K562 (cell line): ENCODE data around the gene ZBTB22. TPM values are rescaled to one million over a fixed set of nuclear protein-coding genes. Genes with fewer than 3 reads are reported as not detected.

Experiments
- BDP1 ChIP-seq: IDR thresholded peaks from 3 replicates; pipeline ENCODE4 v1.6.1; 2011; ENCODE audit not compliant: insufficient read length, insufficient read depth
- BMI1 ChIP-seq: fragments of 150-350 bp; IDR thresholded peaks from 2 replicates; pipeline ENCODE4 v1.6.1; 2014; ENCODE audit warnings: low read length
- ESRRB ChIP-seq: fragments of 250-450 bp; sonication (Bioruptor Pico); IDR thresholded peaks from 2 replicates; pipeline ENCODE4 v1.5.0; 2020; ENCODE audit warnings: mild to moderate bottlenecking, moderate library complexity, borderline replicate concordance
- GTF2E2 ChIP-seq: fragments of 200-800 bp; sonication (Bioruptor generic); IDR thresholded peaks from 2 replicates; pipeline ENCODE4 v1.6.1; 2016; ENCODE audit warnings: missing genetic modification characterization, missing compliant biosample characterization
- HNRNPUL1 ChIP-seq: fragments of 200-400 bp; formaldehyde crosslinking; IDR thresholded peaks from 2 replicates; pipeline ENCODE4 v1.6.1; 2017; ENCODE audit warnings: low read length
- KDM2B ChIP-seq: fragments of 250-450 bp; sonication (Bioruptor Pico); IDR thresholded peaks from 2 replicates; pipeline ENCODE4 v1.8.0; 2021; ENCODE audit warnings: mild to moderate bottlenecking, moderate library complexity
- NFATC3 ChIP-seq: fragments of 450-650 bp; IDR thresholded peaks from 2 replicates; pipeline ENCODE4 v1.6.1; 2017; ENCODE audit warnings: mild to moderate bottlenecking
- POLR2H ChIP-seq: IDR thresholded peaks from 2 replicates; pipeline ENCODE4 v1.6.1; 2016; ENCODE audit warnings: missing genetic modification characterization, low read depth, mild to moderate bottlenecking, control low read depth, missing compliant biosample characterization, moderate library complexity
- SIN3B ChIP-seq: fragments of 450-650 bp; IDR thresholded peaks from 2 replicates; pipeline ENCODE4 v1.6.1; 2017; ENCODE audit warnings: low read depth, mild to moderate bottlenecking, moderate library complexity
- polyA plus RNA-seq, 8 experiments: library from polyadenylated mRNA; depleted of rRNA in 4 of 8; stranded (reverse) in 5 of 8; unstranded in 3 of 8; fragments of >200 nt; fragmentation: Nextera tagmentation in 2 of 8; fragmentation: Illumina TruSeq in 1 of 8; extraction: Ambion mirVana in 2 of 8; extraction: Trizol in 1 of 8; gene quantifications; 2 replicates each; pipeline versions ENCODE4 v1.2.1 to v1.2.3, GENCODE V29; 2011 to 2014; ENCODE audit warnings: inconsistent platforms in 1 of 8, missing spikeins in 1 of 8
- total RNA-seq, 7 experiments: library from RNA; depleted of rRNA in 6 of 7; stranded (reverse); fragments of >200 nt in 6 of 7; fragmentation: Illumina TruSeq in 2 of 7; extraction: Trizol in 2 of 7; gene quantifications; 2 replicates each; pipeline versions ENCODE4 v1.2.1 to v1.2.3, GENCODE V29; 2011 to 2021; ENCODE audit warnings: low replicate concordance in 1 of 7
- TF ChIP-seq, protein P1 (sequence below), 2 experiments: fragments of 450-650 bp; IDR thresholded peaks; 2 replicates each; pipeline ENCODE4 v1.6.1; 2016; ENCODE audit warnings: mild to moderate bottlenecking in 2 of 2, borderline replicate concordance in 1 of 2, low read depth in 1 of 2, moderate library complexity in 1 of 2
- TF ChIP-seq, protein P2 (sequence below), 2 experiments: fragments of 450-650 bp; IDR thresholded peaks; 2 replicates each; pipeline ENCODE4 v1.6.1; 2018; ENCODE audit warnings: mild to moderate bottlenecking in 2 of 2, low read depth in 1 of 2; ENCODE audit not compliant: partially characterized antibody in 2 of 2
- TF ChIP-seq, protein P3 (sequence below), 2 experiments: fragments of 450-650 bp in 1 of 2; sonication (generic) in 1 of 2; formaldehyde crosslinking; conservative IDR thresholded peaks; 2 replicates each; pipeline versions ENCODE4 v1.4.0 to v1.8.1; 2020 to 2022; ENCODE audit warnings: mild to moderate bottlenecking in 1 of 2, missing genetic modification reagents in 1 of 2

Gene ZBTB22
- total and polyA plus RNA-seq, 9 of the 15 experiments (the other 6 are each of a cell fraction or from before 2014, with no cell fraction given) = 0.21 to 11.9 (median 7.1) TPM

DNA sequence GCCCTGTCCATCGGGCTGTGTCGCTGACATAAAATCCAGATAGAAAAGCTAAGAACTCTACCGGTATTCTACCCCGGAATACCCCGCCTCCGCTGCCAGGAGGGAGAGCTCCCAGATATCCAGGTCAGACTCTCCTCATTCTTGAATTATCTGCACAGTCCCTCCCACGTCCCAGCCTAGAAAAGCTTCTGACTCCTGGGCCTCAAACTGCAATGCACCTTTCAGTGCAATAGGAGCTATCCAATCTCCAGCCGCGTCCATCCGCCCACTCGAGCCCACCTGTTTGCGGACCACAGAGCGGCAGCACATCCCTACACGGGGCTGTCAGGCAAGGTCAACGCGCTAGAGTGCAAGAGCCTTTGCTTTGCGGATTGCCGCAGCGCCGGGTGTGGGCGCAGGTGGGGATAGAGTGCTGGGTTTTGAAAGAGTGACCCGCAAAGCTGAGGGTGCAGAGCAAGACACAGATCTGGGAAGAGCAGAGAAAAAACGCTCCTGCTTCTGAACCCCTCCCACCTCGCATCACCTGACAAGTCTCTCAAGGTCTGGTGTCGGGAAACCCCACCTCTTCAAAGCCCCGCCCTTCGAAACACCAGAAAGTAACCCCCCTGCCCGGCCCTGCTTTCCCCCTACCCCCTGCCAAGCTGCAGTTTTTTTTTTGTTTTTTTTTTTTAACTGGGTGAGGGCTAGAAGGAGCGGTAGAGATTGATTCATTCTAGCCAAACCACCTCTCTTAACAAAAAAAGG, 5.0 kb downstream of the ZBTB22 start (continued):
- TF ChIP-seq HNRNPUL1 = no peak
- no peak for TF ChIP-seq NFATC3
- TF ChIP-seq, protein P1, sequence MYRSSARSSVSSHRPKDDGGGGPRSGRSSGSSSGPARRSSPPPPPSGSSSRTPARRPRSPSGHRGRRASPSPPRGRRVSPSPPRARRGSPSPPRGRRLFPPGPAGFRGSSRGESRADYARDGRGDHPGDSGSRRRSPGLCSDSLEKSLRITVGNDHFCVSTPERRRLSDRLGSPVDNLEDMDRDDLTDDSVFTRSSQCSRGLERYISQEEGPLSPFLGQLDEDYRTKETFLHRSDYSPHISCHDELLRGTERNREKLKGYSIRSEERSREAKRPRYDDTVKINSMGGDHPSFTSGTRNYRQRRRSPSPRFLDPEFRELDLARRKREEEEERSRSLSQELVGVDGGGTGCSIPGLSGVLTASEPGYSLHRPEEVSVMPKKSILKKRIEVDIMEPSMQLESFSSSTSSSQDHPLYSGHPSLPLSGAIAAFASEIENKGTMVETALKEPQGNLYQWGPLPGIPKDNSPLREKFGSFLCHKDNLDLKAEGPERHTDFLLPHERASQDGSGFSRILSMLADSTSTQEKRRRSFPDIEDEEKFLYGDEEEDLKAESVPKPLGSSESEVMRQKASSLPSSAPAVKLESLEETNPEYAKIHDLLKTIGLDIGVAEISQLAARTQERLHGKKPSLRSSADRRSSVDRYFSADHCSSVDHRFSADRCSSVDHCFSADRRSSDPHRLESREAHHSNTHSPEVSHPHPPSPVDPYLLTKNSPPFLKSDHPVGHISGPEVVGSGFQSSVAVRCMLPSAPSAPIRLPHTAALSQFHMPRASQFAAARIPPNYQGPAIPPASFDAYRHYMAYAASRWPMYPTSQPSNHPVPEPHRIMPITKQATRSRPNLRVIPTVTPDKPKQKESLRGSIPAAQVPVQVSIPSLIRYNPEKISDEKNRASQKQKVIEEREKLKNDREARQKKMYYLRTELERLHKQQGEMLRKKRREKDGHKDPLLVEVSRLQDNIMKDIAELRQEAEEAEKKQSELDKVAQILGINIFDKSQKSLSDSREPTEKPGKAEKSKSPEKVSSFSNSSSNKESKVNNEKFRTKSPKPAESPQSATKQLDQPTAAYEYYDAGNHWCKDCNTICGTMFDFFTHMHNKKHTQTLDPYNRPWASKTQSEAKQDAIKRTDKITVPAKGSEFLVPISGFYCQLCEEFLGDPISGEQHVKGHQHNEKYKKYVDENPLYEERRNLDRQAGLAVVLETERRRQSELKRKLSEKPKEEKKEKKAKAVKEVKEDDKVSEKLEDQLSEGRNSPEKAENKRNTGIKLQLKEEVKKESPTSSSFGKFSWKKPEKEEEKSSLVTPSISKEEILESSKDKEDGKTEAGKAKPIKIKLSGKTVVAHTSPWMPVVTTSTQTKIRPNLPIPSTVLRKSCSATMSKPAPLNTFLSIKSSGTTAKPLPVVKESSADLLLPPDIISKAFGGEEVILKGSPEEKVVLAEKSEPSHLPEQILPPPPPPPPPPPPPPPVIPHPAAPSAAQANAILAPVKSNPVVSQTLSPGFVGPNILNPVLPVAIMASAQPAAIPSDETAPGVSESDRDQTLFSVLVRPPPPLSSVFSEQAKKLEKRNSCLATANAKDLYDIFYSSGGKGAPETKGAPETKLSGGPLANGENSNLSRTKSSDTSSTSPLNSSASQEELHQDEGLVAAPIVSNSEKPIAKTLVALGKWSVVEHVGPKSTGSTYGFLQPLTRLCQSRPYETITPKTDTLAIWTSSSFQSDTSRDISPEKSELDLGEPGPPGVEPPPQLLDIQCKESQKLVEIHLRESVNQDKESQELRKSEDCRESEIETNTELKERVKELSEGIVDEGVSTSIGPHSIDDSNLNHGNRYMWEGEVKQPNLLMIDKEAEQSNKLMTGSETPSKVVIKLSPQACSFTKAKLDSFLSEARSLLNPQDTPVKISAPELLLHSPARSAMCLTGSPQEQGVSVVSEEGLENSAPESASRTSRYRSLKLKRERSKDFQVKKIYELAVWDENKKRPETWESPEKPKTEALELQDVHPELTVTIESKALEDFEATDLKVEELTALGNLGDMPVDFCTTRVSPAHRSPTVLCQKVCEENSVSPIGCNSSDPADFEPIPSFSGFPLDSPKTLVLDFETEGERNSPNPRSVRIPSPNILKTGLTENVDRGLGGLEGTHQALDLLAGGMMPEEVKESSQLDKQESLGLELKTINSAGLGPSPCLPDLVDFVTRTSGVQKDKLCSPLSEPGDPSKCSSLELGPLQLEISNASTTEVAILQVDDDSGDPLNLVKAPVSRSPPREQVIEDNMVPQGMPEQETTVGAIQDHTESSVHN (IDR thresholded peaks at IDR 0.05; ENCODE audit: borderline replicate concordance in 1 of 2, low read depth in 1 of 2) = no peak
- no peak for TF ChIP-seq GTF2E2 (tag)
- TF ChIP-seq BMI1 = no peak
- no peak for TF ChIP-seq KDM2B
- TF ChIP-seq, protein P2, sequence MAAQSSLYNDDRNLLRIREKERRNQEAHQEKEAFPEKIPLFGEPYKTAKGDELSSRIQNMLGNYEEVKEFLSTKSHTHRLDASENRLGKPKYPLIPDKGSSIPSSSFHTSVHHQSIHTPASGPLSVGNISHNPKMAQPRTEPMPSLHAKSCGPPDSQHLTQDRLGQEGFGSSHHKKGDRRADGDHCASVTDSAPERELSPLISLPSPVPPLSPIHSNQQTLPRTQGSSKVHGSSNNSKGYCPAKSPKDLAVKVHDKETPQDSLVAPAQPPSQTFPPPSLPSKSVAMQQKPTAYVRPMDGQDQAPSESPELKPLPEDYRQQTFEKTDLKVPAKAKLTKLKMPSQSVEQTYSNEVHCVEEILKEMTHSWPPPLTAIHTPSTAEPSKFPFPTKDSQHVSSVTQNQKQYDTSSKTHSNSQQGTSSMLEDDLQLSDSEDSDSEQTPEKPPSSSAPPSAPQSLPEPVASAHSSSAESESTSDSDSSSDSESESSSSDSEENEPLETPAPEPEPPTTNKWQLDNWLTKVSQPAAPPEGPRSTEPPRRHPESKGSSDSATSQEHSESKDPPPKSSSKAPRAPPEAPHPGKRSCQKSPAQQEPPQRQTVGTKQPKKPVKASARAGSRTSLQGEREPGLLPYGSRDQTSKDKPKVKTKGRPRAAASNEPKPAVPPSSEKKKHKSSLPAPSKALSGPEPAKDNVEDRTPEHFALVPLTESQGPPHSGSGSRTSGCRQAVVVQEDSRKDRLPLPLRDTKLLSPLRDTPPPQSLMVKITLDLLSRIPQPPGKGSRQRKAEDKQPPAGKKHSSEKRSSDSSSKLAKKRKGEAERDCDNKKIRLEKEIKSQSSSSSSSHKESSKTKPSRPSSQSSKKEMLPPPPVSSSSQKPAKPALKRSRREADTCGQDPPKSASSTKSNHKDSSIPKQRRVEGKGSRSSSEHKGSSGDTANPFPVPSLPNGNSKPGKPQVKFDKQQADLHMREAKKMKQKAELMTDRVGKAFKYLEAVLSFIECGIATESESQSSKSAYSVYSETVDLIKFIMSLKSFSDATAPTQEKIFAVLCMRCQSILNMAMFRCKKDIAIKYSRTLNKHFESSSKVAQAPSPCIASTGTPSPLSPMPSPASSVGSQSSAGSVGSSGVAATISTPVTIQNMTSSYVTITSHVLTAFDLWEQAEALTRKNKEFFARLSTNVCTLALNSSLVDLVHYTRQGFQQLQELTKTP (IDR thresholded peaks at IDR 0.05; ENCODE audit: low read depth in 1 of 2, partially characterized antibody in 2 of 2) = no peak
- TF ChIP-seq SIN3B = no peak
- no peak for TF ChIP-seq BDP1
- TF ChIP-seq, protein P3, sequence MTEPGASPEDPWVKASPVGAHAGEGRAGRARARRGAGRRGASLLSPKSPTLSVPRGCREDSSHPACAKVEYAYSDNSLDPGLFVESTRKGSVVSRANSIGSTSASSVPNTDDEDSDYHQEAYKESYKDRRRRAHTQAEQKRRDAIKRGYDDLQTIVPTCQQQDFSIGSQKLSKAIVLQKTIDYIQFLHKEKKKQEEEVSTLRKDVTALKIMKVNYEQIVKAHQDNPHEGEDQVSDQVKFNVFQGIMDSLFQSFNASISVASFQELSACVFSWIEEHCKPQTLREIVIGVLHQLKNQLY (CRISPR knock-in tag; conservative IDR thresholded peaks at IDR 0.05) = no peak
- no peak for TF ChIP-seq ESRRB (CRISPR knock-in tag)
- no peak for TF ChIP-seq POLR2H (tag)
